GM18861 (cell line): ENCODE results near the gene OR2F1.
A peak's percentile ranks its signal among the peaks of the same experiment; 100 is the strongest.

Experiments used
- ATAC-seq: cut with Tn5 transposase; IDR thresholded peaks from one replicate; pipeline ENCODE4 v1.9.1; 2021; ENCODE audit not compliant: unreplicated experiment

OR2F1 gene

GRCh38 chr7:143953421-143953820 lies 1.2 kb upstream of the OR2F1 start:
- no peak for ATAC-seq

GRCh38 chr7:143954135-143954534 lies 509 bp upstream of the OR2F1 start:
- no peak for ATAC-seq

- no peak for ATAC-seq
These were observed 4.1 kb downstream of the OR2F1 start for GRCh38 chr7:143958781-143959180.

- no peak for ATAC-seq
These were observed 6.4 kb downstream of the OR2F1 start for GRCh38 chr7:143960813-143961610.

- no peak for ATAC-seq
These were observed 10.6 kb downstream of the OR2F1 start for GRCh38 chr7:143965280-143965679.

GRCh38 chr7:143967398-143967797 lies 12.8 kb downstream of the OR2F1 start:
- no peak for ATAC-seq

GRCh38 chr7:143973870-143974416 lies 19.3 kb downstream of the OR2F1 start:
- ATAC-seq, result no peak

GRCh38 chr7:143974459-143974858 lies 19.8 kb downstream of the OR2F1 start:
- no peak for ATAC-seq

GRCh38 chr7:143975617-143976016 lies 21.0 kb downstream of the OR2F1 start:
- ATAC-seq, result no peak

- ATAC-seq, result no peak
These were observed 23.9 kb downstream of the OR2F1 start for GRCh38 chr7:143978585-143978984.

GRCh38 chr7:143979359-143979758 lies 24.7 kb downstream of the OR2F1 start:
- ATAC-seq, result no peak

GRCh38 chr7:143979998-143980397 lies 25.4 kb downstream of the OR2F1 start:
- ATAC-seq, result no peak

- no peak for ATAC-seq
These were observed 26.3 kb downstream of the OR2F1 start for GRCh38 chr7:143980746-143981510.

- no peak for ATAC-seq
These were observed 29.3 kb downstream of the OR2F1 start for GRCh38 chr7:143983960-143984359.

- ATAC-seq, result peak; percentile 59
These were observed 32.9 kb downstream of the OR2F1 start for GRCh38 chr7:143987513-143987912.

GRCh38 chr7:143988976-143989745 lies 34.5 kb downstream of the OR2F1 start:
- no peak for ATAC-seq

- no peak for ATAC-seq
These were observed 38.0 kb downstream of the OR2F1 start for GRCh38 chr7:143992670-143993069.

- no peak for ATAC-seq
These were observed 39.3 kb downstream of the OR2F1 start for GRCh38 chr7:143993924-143994323.

- ATAC-seq, result no peak
These were observed 45.4 kb downstream of the OR2F1 start, which contains the start of gene OR6B1 for GRCh38 chr7:144000020-144000419. Gene OR6B1 (plus strand): TSS chr7:144000320. CDS start chr7:144003997, 3,677 bp downstream.

GRCh38 chr7:144001543-144001942 lies 46.9 kb downstream of the OR2F1 start:
- ATAC-seq, result no peak

- ATAC-seq, result no peak
These were observed 50.1 kb downstream of the OR2F1 start for GRCh38 chr7:144004703-144005102.
